KOPT-K1 (cell line): ENCODE data around the gene LASP1NB.
"Not testable (repeated sequence)": the region's sequence is repeated elsewhere in the genome, so short reads cannot be mapped to it uniquely, and the experiment has no call there.

Source experiments
- H3K27ac ChIP-seq: fragments of 200-600 bp; sonication (generic); 2 replicates; pipeline ENCODE4 v1.5.1; 2016; ENCODE audit warnings: antibody characterized with exemption, mild to moderate bottlenecking, low read depth, low read length; ENCODE audit not compliant: poor library complexity, severe bottlenecking
- H3K36me3 ChIP-seq: fragments of 200-600 bp; sonication (generic); 2 replicates; pipeline ENCODE4 v1.5.1; 2017; ENCODE audit warnings: antibody characterized with exemption, mild to moderate bottlenecking, low read length, moderate library complexity; ENCODE audit not compliant: insufficient read depth
- H3K9me3 ChIP-seq: fragments of 200-600 bp; sonication (generic); 2 replicates; pipeline ENCODE4 v1.5.1; 2017; ENCODE audit warnings: antibody characterized with exemption, low read length, mild to moderate bottlenecking; ENCODE audit not compliant: insufficient read depth, poor library complexity, severe bottlenecking

LASP1NB gene

GRCh38 chr17:38958756-38959155 lies 33.3 kb downstream of the LASP1NB start:
- no peak overlapping the region for H3K27ac ChIP-seq

DNA sequence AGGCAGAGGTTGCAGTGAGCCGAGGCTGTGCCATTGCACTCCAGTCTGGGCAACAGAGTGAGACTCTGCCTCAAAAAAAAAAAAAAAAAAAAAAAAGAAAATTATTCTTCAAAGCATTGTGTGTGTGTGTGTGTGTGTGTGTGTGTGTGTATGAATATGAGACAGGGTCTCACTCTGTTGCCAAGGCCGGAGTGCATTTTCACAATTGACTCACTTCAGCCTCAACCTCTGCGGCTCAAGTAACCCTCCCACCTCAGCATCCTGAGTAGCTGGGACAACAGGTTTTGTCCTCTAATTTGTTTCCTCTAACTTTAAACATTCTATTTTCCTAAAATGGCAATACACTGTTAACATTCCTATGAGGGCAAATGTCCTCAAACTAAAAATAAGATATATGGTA lies 34.1 kb downstream of the LASP1NB start:
- Histone ChIP-seq H3K36me3 (no peaks in the 10 kb centered on the region), H3K27ac (no peak overlapping the region), H3K9me3 (no peaks in the 10 kb centered on the region)

More at GRCh38 chr17:38958756-38959155, 33.3 kb downstream of the LASP1NB start:
- no peaks in the 10 kb centered on the region for H3K36me3 ChIP-seq
- H3K9me3 ChIP-seq: no peaks in the 10 kb centered on the region

DNA sequence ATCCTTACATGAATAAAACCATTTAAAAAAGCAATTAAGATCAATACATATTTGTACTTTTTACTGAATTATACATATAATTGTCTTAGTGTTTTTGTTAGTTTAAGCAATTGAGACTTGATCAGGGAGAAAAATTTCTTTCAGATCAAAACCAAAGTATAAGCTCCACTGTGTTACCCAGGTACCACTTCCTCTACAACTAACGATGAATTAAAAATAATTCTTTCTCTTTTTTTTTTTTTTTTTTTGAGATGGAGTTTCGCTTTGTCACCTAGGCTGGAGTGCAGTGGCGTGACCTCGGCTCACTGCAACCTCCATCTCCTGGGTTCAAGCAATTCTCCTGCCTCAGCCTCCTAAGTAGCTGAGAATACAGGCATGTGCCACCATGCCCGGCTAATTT lies 35.0 kb downstream of the LASP1NB start:
- Histone ChIP-seq H3K27ac (no peak overlapping the region), H3K9me3 (no peaks in the 10 kb centered on the region), H3K36me3 (no peaks in the 10 kb centered on the region)

DNA sequence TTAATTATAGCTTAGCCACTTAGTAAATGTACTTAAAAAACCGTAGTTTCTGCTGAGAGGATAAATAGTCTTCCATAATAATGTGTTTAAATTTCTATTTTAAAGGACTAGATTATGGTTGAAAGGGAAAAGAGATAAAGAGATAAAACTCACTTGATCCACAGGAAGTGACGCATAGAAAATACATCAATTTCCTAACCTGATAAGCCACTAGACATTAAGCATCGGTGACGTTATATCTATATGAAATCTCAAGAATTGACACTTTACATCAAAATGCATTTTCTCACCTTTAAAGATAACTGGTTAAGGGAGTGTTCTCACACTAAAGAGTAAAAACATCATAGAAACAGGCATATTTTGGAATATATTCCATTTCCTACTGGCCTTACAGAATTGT lies 36.0 kb downstream of the LASP1NB start:
- no peaks in the 10 kb centered on the region for H3K9me3 ChIP-seq
- H3K36me3 ChIP-seq: no peaks in the 10 kb centered on the region
- H3K27ac ChIP-seq: no peak overlapping the region

GRCh38 chr17:38967290-38967738 lies 41.9 kb downstream of the LASP1NB start, which contains the start of gene FBXO47:
FBXO47 (minus strand) TSS chr17:38967403; CDS start chr17:38963025, 4,378 bp downstream.
- Histone ChIP-seq H3K9me3 (no peaks in the 10 kb centered on the region), H3K36me3 (no peaks in the 10 kb centered on the region), H3K27ac (no peak within 1 kb of the TSS)

DNA sequence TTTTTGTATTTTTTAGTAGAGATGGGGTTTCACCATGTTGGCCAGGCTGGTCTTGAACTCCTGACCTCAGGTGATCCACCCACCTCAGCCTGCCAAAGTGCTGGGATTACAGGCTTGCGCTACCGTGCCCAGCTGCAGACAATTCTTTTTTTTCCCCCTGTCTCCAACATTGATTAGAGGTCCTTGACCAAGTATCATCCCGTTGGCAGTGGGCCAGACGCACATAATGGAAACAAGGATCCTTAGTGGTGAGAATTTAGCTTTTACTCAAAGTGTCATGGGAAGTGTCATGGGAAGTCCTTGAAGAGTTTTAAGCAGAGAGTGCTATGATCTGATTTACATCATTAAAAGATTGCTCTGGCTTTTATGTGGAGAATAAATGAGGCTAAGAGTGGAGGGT lies 43.9 kb downstream of the LASP1NB start:
- H3K9me3 ChIP-seq: no peaks in the 10 kb centered on the region
- H3K27ac ChIP-seq: no peak overlapping the region
- H3K36me3 ChIP-seq: no peaks in the 10 kb centered on the region

GRCh38 chr17:38970128-38970527 lies 44.7 kb downstream of the LASP1NB start:
- H3K27ac ChIP-seq: no peak overlapping the region
- H3K36me3 ChIP-seq: no peaks in the 10 kb centered on the region
- H3K9me3 ChIP-seq: no peaks in the 10 kb centered on the region

DNA sequence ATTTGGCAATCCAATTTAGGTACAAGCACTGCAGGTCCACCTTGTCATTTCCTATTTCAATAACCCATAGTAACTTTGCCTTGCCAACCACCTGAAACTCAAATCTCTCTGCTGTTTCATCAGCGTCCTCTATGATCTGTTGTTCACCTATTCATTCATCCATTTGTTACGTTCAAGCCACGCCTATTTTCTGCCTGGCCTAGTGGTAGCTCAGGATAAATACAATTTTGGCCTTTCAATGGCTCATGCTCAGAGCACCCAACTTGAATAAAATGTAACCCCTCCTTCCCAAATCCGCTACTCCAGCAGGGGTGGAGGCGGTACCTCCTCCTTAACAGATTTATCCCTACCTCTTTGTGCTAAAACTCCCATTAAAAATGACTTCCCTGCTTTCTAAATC lies 45.4 kb downstream of the LASP1NB start:
- no peaks in the 10 kb centered on the region for H3K9me3 ChIP-seq
- no peaks in the 10 kb centered on the region for H3K36me3 ChIP-seq

DNA sequence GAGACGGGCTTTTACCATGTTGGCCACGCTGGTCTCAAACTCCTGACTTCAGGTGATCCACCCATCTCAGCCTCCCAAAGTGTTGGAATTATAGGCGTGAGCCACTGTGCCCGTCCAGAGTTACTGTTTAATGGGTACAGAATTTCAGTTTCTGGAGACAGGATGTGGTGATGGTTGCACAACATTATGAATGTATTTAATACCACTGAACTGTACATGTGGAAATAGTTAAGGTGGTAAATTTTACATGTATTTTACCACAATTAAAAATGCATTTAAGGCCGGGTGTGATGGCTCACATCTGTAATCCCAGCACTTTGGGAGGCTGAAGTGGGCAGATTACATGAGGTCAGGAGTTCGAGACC lies 50.8 kb downstream of the LASP1NB start:
- not testable (repeated sequence) for H3K36me3 ChIP-seq, H3K9me3 ChIP-seq
- H3K27ac ChIP-seq: peak overlapping the region; percentile 17

More for the DNA sequence above, 45.4 kb downstream of the LASP1NB start:
- H3K27ac ChIP-seq: no peak overlapping the region

DNA sequence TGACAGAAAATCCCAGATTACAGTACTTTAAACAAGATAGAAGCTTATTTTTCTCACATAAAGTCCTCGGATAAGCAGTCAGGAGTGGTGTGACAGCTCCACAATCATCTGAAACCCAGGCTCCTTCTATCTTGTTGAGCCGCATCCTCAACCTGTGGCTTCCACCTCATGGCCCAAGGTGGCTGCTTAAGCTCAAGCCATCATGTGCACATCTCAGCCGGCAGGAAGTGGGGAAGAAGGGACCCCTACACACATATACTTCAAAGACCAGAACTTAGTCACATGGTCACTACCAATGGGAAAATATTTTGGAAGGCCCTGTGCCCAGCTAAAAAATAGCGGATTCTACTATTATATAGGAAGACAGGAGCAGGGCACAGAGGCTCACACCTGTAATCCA lies 52.8 kb downstream of the LASP1NB start:
- no peaks in the 10 kb centered on the region for H3K36me3 ChIP-seq
- H3K9me3 ChIP-seq: no peaks in the 10 kb centered on the region
- H3K27ac ChIP-seq: no peak overlapping the region
